Hepatic stellate cell (primary cell): ENCODE results near the gene RIMS1.
"Not testable (repeated sequence)": the region's sequence is repeated elsewhere in the genome, so short reads cannot be mapped to it uniquely, and the experiment has no call there.

Experiments used
- DNase-seq: peaks from one replicate; pipeline ENCODE4 v3.0.0; 2011; ENCODE audit warnings: low spot score

RIMS1 gene

DNA sequence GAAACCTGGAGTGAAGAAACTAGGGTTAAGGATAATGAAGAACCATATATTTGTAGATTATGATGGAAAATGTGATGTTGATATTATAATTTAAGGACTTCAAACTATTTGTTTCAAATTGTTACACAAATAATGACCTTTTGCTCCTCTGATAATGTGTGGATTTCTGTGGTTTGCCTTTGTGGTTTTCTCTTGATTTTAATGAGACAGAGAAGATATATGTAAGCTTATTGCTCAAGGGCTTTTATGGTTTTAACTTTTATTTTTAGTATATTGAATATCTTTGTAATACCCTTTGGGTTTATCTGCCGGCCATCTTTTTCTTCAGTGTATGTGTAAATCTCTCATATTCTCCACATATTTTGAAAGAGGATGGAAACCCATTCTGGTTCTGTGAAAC lies 362.3 kb downstream of the RIMS1 start:
- DNase-seq = no peak

GRCh38 chr6:72250664-72251063 lies 364.3 kb downstream of the RIMS1 start:
- no peak for DNase-seq

- peak; percentile 5 for DNase-seq
Measured at GRCh38 chr6:72260489-72260888, 374.1 kb downstream of the RIMS1 start.

GRCh38 chr6:72261554-72261953 lies 375.2 kb downstream of the RIMS1 start:
- DNase-seq = no peak

DNA sequence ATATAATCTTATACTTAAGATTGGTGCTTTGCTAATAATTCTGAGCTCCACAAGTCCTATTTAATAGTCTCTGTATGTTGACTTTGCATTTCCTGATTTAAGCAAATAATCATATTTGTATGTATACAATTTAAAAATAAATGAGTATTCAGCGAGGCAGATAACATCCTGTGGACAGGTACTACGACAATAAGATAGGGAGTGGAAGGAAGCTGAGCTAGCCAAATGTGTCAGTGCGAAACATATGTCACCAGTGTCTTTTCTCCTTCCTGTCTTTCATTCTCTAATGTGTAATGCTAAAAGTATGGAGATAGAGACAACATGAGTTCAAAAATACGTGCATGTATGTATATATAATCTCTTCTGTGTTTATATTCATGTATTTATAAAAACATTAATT lies 375.9 kb downstream of the RIMS1 start:
- DNase-seq = no peak

- DNase-seq = no peak
Measured at GRCh38 chr6:72267470-72267869, 381.1 kb downstream of the RIMS1 start.

DNA sequence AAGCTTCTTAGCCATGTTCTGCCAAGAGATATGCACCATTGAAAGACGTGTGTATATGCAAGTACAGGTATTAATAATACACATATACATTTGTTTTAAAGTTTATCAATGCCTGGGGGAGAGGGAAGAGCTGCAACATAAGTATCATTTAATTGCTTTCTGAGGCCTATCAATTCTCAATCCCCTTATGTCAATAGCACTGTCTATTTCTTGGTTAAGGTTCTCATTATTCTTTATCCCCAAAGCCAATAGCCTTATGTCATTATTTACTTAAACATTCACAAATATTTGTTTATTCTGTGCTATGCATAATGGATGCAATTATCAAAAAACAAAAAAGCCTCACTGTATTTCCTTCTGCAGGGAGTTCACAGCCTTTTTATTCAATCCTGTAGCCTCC lies 385.2 kb downstream of the RIMS1 start:
- DNase-seq = no peak

DNA sequence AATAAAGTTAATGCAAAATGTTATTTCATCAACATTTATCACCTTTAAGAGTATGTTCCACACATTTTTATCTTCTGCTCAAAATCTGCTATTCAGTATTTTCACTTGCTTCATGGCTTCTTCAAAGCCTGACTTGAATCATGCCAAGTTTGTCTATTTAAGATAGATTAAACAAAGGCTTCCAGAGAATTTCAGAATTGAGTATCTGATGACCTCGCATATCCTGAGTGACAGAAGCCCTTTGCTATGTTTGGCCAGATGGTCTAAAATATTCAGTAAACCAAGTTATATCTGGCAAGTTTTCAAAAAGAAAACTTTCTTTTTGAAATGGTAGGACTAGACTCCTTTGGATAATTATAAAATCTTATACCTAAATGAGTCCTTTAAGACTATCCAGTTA lies 386.6 kb downstream of the RIMS1 start:
- DNase-seq = no peak

GRCh38 chr6:72275888-72276287 lies 389.5 kb downstream of the RIMS1 start:
- no peak for DNase-seq

GRCh38 chr6:72282201-72282600 lies 395.9 kb downstream of the RIMS1 start:
- DNase-seq = no peak

- DNase-seq = no peak
Measured at GRCh38 chr6:72283571-72283970, 397.2 kb downstream of the RIMS1 start.

DNA sequence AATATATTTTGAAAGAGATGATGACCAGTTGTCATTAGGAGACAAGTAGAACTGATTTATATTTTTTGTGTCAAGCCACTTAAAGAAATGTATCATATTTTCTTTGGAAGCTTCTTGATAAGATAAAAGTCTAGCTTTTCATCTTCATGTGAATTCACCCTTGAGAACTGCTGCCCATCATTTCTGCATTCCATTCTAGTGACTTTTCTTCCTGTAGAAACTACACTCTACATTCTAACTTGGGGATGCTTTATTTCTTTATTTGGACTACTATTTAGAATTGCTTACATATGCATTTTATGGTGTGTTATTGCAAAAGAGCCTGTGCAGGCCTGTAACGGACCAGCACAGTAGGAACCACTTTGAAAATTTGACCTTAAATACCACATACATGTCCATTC lies 400.6 kb downstream of the RIMS1 start:
- peak; percentile 17 for DNase-seq

DNA sequence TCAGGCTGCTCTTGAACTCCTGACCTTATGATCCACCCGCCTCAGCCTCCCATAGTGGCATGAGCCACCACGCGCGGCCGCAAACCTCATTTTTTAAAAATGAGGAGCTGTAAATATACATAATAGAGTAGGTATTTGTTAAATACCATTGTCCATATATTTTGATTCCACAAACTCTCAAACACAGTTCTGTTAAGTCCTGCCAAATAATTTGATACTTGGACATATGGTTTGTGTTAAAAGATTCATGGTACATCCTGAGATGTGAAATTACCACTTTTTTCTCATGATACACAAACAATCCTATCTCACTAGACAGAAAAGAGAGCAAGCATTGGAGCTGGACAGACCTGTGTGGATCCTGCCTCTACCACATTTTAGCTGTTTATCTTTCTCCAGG lies 401.5 kb downstream of the RIMS1 start:
- no peak for DNase-seq

GRCh38 chr6:72288592-72288991 lies 402.2 kb downstream of the RIMS1 start:
- no peak for DNase-seq

- DNase-seq = no peak
Measured at GRCh38 chr6:72290620-72291019, 404.3 kb downstream of the RIMS1 start.

DNA sequence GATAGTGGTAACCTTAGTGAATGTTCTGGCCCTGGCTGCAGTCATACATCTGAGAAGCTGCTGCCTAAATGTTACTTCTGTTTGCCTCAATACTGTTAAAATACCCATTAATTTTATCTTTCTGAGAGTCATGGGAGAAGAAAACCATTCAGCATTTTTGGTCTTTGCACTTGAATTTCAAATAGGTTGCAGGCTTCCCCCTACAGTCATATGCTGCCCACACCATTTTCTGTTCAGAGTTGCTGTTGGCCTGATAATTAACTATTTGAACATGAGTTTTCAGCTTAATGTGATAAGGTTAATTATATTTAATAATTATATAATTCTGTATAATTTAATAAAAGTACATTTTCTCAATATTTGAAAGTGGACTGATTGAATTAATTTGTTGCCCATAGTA lies 410.0 kb downstream of the RIMS1 start:
- DNase-seq = no peak

DNA sequence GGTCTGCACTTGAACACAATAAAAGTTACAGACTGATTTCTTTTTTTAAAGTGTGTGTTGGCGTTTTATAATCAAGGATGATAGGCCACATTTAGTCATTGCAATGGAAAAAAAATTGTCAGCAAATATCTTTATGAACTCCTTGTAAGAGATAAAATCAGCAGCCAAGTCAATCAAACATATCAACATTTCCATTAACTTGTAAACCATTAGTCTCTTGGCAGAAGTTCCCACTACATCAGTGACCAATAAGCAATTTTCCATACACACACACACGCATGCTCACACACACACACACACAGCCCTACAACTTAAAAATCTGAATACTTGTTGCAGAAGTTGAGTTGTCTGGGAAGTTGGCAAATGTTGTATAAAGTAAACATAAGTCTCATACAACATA lies 419.6 kb downstream of the RIMS1 start:
- DNase-seq = no peak

DNA sequence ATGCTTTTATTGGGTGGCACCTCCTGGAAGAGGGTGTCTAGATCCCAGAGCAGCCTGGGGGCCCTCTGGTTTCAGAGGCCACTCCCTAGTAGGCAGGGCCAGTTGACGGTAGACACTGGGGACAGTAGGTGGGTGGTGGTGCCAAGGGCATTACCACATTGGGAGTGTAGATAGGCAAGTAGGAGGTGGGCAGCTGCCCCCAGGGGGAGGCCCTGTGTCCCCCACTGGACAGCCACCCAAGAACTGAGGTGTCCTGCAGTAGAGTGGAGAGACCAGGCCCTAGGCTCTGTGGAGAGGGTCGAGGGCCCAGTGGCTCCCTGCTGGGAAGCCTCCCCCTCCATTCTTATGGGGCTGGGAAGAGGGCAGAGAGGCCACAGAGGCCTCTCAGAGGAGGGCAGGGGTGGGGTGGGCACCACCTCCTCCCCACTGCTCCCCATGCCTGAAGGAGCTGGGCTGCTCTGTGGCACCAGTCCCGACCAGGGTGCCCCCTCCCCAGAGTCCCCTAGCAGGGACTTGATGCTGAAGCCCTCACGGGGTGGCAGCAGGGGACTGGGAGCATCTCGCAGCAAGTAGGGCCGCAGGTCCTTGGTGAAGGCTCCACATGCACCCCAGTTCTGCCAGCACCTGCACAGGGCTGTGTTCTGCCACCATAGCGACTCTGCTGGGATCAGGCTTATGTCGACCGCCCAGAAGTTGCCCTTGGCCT lies 430.5 kb downstream of the RIMS1 start:
- no peak for DNase-seq

DNA sequence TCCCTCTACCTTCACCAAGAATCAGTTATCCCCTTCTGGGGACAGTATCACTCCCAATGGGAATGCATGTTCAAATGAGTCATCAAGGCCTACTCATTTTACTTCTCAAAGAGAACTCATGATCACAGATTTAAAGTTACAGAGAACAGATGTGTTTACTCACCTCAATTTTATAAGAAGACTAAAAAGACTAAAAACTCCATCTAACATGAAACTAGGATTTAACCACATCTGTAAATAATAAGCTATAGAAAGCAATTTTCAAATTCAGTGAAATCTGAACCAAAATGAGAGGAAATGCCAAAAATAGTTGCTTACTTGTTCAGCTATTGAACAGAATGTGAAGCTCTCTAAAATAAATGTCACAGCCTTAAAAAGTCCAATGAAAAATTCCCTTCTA lies 435.4 kb downstream of the RIMS1 start:
- DNase-seq = peak; percentile 20

DNA sequence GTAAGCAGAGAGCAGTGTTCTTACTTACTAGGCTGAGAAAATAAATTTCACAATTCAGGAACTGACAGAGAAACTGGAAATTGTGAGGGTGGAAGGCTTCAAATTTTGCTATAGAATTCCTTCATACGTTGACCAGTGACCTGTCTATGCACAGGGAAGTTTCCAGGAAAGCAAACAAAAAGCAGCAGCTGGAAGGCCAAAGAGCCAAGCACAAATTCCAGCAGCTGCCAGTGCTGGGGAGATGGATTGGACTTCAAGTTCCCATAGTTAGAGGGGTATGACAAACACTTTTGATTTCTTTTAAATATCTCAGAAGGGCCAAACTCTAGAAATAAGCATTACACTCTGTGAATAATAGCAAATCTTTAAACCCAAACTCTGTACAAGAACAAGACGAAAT lies 436.4 kb downstream of the RIMS1 start:
- DNase-seq = no peak

DNA sequence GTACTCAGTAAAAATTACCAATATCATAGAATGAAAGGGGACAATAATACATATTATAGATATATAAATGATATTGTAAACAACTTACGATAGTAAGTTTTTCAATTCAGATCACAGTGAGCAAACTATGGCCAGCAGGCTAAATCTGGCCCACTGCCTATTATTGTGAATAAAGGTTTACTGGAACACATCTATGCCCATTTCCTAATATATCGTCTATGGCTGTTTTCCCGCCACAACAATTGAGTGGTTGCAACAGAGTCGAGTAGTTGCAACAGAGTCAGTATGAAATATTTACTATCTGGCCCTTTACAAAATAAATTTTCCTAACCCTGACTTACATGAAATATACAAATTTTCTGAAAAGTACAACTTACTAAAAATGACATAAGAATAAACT lies 438.2 kb downstream of the RIMS1 start:
- DNase-seq = no peak

DNA sequence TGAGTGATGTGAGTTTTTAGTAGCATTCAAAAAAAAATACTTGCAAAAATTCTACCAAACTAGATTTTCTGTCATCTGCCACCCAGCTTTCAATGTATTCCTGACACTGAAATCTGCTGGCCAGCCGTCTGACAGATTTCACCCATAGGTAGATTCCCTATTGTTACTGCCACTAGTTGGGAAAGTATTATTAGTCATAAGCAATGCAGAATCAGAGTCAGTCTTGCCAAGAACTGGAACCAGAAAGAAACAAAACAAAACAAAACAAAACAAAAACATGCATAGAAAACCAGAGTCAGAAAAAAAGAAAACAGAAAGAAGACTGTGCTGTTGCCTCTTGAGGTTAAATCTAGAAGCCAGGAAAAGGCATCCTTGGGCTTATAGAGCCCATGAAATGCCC lies 442.4 kb downstream of the RIMS1 start:
- DNase-seq = no peak

DNA sequence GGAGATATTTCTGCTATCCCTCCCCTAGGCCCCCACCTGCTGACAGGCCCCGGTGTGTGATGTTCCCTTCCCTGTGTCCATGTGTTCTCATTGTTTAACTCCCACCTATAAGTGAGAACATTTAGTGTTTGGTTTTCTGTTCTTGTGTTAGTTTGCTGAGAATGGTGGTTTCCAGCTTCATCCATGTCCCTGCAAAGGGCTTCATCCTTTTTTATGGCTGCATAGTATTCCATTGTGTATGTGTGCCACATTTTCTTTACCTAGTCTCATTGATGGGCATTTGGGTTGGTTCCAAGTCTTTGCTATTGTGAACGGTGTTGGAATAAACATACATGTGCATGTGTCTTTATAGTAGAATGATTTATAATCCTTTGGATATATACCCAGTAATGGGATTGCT lies 448.9 kb downstream of the RIMS1 start:
- DNase-seq = not testable (repeated sequence)

- no peak for DNase-seq
Measured at GRCh38 chr6:72348926-72349325, 462.6 kb downstream of the RIMS1 start.
